HepG2 (cell line): ENCODE data around the gene PSMB3. TPM values are rescaled to one million over a fixed set of nuclear protein-coding genes. Genes with fewer than 3 reads are reported as not detected.

Source experiments
- ERF ChIP-seq: IDR thresholded peaks from 2 replicates; pipeline ENCODE4 v1.6.1; 2018; ENCODE audit warnings: missing biosample characterization, missing genetic modification reagents
- GABPA ChIP-seq, 2 experiments: IDR thresholded peaks; 2 replicates each; pipeline ENCODE4 v1.6.1; 2011 to 2016; ENCODE audit warnings: low read depth in 2 of 2, low read length in 1 of 2, missing biosample characterization in 1 of 2, missing genetic modification characterization in 1 of 2
- GFI1 ChIP-seq: sonication (generic); formaldehyde crosslinking; IDR thresholded peaks from 2 replicates; pipeline ENCODE4 v1.5.0; 2020; ENCODE audit warnings: missing genetic modification reagents, mild to moderate bottlenecking, borderline replicate concordance
- JUN ChIP-seq: sonication (generic); formaldehyde crosslinking; IDR thresholded peaks from 2 replicates; pipeline ENCODE4 v1.4.0; 2020; ENCODE audit warnings: mild to moderate bottlenecking, missing genetic modification reagents
- MIER2 ChIP-seq: IDR thresholded peaks from 2 replicates; pipeline ENCODE4 v1.6.1; 2016; ENCODE audit warnings: missing biosample characterization, missing genetic modification reagents
- MYC ChIP-seq: sonication (generic); formaldehyde crosslinking; IDR thresholded peaks from 2 replicates; pipeline ENCODE4 v1.9.0; 2021; ENCODE audit warnings: missing genetic modification reagents, borderline replicate concordance
- PCBP1 ChIP-seq: fragments of 200-400 bp; formaldehyde crosslinking; IDR thresholded peaks from 2 replicates; pipeline ENCODE4 v1.6.1; 2017; ENCODE audit warnings: mild to moderate bottlenecking, low read depth, low read length, borderline replicate concordance
- RARG ChIP-seq: sonication (generic); formaldehyde crosslinking; IDR thresholded peaks from 2 replicates; pipeline ENCODE4 v1.4.0; 2020; ENCODE audit warnings: low read depth, mild to moderate bottlenecking, missing genetic modification reagents
- SMYD3 ChIP-seq: sonication (generic); formaldehyde crosslinking; IDR thresholded peaks from 2 replicates; pipeline ENCODE4 v1.8.1; 2023; ENCODE audit warnings: mild to moderate bottlenecking, missing genetic modification reagents
- SNRNP70 ChIP-seq: fragments of 200-400 bp; formaldehyde crosslinking; IDR thresholded peaks from 2 replicates; pipeline ENCODE4 v1.6.1; 2017; ENCODE audit warnings: mild to moderate bottlenecking, low read depth, low read length, moderate library complexity
- SOX6 ChIP-seq, 2 experiments: fragments of 450-650 bp in 1 of 2; sonication (generic) in 1 of 2; formaldehyde crosslinking in 1 of 2; IDR thresholded peaks; 2 replicates each; pipeline versions ENCODE4 v1.4.0 to v1.6.1; 2017 to 2020; ENCODE audit warnings: antibody characterized with exemption in 1 of 2, mild to moderate bottlenecking in 1 of 2, missing genetic modification reagents in 1 of 2
- SP140L ChIP-seq: sonication (generic); formaldehyde crosslinking; IDR thresholded peaks from 2 replicates; pipeline ENCODE4 v1.4.0; 2020; ENCODE audit warnings: missing genetic modification reagents, borderline replicate concordance
- U2AF2 ChIP-seq: fragments of 200-400 bp; formaldehyde crosslinking; IDR thresholded peaks from 2 replicates; pipeline ENCODE4 v1.6.1; 2017; ENCODE audit warnings: low read depth, mild to moderate bottlenecking, low read length
- ZBTB1 ChIP-seq: sonication (generic); formaldehyde crosslinking; IDR thresholded peaks from 2 replicates; pipeline ENCODE4 v1.4.0; 2020; ENCODE audit warnings: missing genetic modification reagents, borderline replicate concordance
- ZFP90 ChIP-seq: sonication (generic); formaldehyde crosslinking; IDR thresholded peaks from 2 replicates; pipeline ENCODE4 v1.8.0; 2022; ENCODE audit warnings: missing genetic modification reagents, mild to moderate bottlenecking, inconsistent platforms, borderline replicate concordance
- ZNF3 ChIP-seq: IDR thresholded peaks from 2 replicates; pipeline ENCODE4 v1.7.0; 2017; ENCODE audit warnings: inconsistent platforms
- ZNF747 ChIP-seq: sonication (generic); formaldehyde crosslinking; IDR thresholded peaks from 2 replicates; pipeline ENCODE4 v1.8.1; 2023; ENCODE audit warnings: missing genetic modification reagents, mild to moderate bottlenecking, borderline replicate concordance
- ZNF788 ChIP-seq: sonication (generic); formaldehyde crosslinking; IDR thresholded peaks from 2 replicates; pipeline ENCODE4 v1.5.0; 2020; ENCODE audit warnings: mild to moderate bottlenecking, missing genetic modification reagents, borderline replicate concordance
- polyA plus RNA-seq, 8 experiments: library from polyadenylated mRNA; depleted of rRNA in 3 of 8; stranded (reverse) in 7 of 8; unstranded in 1 of 8; fragments of >200 nt; fragmentation: Illumina TruSeq in 4 of 8; extraction: Trizol in 4 of 8; gene quantifications; 2 replicates each; pipeline versions ENCODE4 v1.2.1 to v1.2.3, GENCODE V29; 2011 to 2016; ENCODE audit warnings: low read depth in 4 of 8, missing spikeins in 1 of 8, mixed read lengths in 1 of 8; ENCODE audit not compliant: insufficient read depth in 1 of 8
- total RNA-seq, 5 experiments: library from RNA; depleted of rRNA; stranded (reverse); fragments of >200 nt; fragmentation: Illumina TruSeq; extraction: Trizol; gene quantifications; 2 replicates each; pipeline ENCODE4 v1.2.3, GENCODE V29; 2016; ENCODE audit warnings: low read depth in 1 of 5
- TF ChIP-seq, protein P1 (sequence below): sonication (generic); formaldehyde crosslinking; IDR thresholded peaks from 2 replicates; pipeline ENCODE4 v1.8.0; 2022; ENCODE audit warnings: missing genetic modification reagents, mild to moderate bottlenecking, borderline replicate concordance
- TF ChIP-seq, protein P2 (sequence below): sonication (generic); formaldehyde crosslinking; IDR thresholded peaks from 2 replicates; pipeline ENCODE4 v1.8.1; 2023; ENCODE audit warnings: mild to moderate bottlenecking, missing genetic modification reagents
- TF ChIP-seq, protein P3 (sequence below): fragments of 450-650 bp; IDR thresholded peaks from 2 replicates; pipeline ENCODE4 v1.6.1; 2017; ENCODE audit warnings: mild to moderate bottlenecking
- TF ChIP-seq, protein P4 (sequence below): IDR thresholded peaks from 2 replicates; pipeline ENCODE4 v1.6.1; 2012; ENCODE audit warnings: inconsistent platforms

Gene PSMB3
- total and polyA plus RNA-seq, 2 of the 13 experiments (the other 11 are each of a cell fraction or from before 2014, with no cell fraction given), result 366 to 517 TPM

DNA sequence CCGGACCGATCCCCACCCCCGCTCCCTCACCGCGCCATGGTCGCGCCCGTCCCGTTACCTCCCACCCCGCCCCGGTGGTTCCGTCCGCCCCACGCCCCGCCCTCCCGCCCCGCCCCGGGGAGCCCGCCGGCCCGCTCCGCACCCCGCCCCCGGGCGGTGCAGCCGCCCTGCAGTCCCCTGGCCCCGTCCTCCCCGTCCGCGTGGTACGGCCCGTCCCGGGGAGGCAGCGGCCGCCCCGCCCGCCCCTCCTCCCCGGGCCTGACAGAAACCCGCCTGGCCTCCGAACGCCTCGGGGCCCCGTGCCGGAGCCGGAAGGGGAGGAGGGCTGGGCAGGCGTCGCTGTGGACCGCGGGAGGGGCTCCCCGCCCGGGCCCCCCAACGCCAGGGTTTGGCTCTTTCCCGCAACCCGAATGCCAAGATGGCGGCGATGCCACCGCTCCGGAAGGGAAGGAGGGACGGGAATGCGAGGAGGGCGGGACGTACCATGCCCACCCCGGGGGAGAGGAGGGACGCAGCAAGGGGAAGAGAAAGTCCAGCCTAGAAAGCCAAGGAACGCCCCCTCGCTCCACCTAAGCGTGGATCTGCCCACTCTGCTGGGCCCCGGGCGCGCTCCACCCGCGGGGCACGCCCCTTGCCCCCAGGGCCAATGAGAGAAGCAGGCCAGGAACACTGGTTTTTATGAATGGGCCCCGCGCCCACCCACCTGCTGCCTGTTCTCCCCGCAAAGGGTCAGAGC, 47.1 kb downstream of the PSMB3 start, which contains the start of gene PIP4K2B (continued):
- TF ChIP-seq ZBTB1 (CRISPR knock-in tag) (no peak; the same call in 1 of the 2 replicates), SOX6 (IDR thresholded peaks at IDR 0.05) (no peak), SOX6 (CRISPR knock-in tag; IDR thresholded peaks at IDR 0.05) (peak; percentile 69), U2AF2 (0 out of 2 replicates have a peak, but pooled peaks have one; percentile 44), ZNF747 (CRISPR knock-in tag) (peak; percentile 86; the same call in 1 of the 2 replicates), ZFP90 (CRISPR knock-in tag) (peak; percentile 96), MYC (peak; percentile 84), JUN (CRISPR knock-in tag) (peak; percentile 63; the same call in 1 of the 2 replicates), ZNF3 (no peak), ZNF788 (CRISPR knock-in tag) (peak; percentile 86; the same call in 1 of the 2 replicates), GABPA (IDR thresholded peaks at IDR 0.05; ENCODE audit: low read depth, low read length) (peak; percentile 71), GABPA (CRISPR knock-in tag; IDR thresholded peaks at IDR 0.05; ENCODE audit: low read depth) (peak; percentile 87), SNRNP70 (no peak), SP140L (no peak), MIER2 (CRISPR knock-in tag) (no peak; the same call in 1 of the 2 replicates), SMYD3 (CRISPR knock-in tag) (peak; percentile 19; the same call in 1 of the 2 replicates), ERF (CRISPR knock-in tag) (peak; percentile 87), PCBP1 (peak; percentile 99), RARG (CRISPR knock-in tag) (0 out of 2 replicates have a peak, but pooled peaks have one; percentile 18), GFI1 (CRISPR knock-in tag) (peak; percentile 79)
- TF ChIP-seq, protein P1, sequence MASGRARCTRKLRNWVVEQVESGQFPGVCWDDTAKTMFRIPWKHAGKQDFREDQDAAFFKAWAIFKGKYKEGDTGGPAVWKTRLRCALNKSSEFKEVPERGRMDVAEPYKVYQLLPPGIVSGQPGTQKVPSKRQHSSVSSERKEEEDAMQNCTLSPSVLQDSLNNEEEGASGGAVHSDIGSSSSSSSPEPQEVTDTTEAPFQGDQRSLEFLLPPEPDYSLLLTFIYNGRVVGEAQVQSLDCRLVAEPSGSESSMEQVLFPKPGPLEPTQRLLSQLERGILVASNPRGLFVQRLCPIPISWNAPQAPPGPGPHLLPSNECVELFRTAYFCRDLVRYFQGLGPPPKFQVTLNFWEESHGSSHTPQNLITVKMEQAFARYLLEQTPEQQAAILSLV (CRISPR knock-in tag), result peak; percentile 81
- TF ChIP-seq, protein P2, sequence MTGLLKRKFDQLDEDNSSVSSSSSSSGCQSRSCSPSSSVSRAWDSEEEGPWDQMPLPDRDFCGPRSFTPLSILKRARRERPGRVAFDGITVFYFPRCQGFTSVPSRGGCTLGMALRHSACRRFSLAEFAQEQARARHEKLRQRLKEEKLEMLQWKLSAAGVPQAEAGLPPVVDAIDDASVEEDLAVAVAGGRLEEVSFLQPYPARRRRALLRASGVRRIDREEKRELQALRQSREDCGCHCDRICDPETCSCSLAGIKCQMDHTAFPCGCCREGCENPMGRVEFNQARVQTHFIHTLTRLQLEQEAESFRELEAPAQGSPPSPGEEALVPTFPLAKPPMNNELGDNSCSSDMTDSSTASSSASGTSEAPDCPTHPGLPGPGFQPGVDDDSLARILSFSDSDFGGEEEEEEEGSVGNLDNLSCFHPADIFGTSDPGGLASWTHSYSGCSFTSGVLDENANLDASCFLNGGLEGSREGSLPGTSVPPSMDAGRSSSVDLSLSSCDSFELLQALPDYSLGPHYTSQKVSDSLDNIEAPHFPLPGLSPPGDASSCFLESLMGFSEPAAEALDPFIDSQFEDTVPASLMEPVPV (CRISPR knock-in tag), result peak; percentile 81; the same call in 1 of the 2 replicates
- TF ChIP-seq, protein P3, sequence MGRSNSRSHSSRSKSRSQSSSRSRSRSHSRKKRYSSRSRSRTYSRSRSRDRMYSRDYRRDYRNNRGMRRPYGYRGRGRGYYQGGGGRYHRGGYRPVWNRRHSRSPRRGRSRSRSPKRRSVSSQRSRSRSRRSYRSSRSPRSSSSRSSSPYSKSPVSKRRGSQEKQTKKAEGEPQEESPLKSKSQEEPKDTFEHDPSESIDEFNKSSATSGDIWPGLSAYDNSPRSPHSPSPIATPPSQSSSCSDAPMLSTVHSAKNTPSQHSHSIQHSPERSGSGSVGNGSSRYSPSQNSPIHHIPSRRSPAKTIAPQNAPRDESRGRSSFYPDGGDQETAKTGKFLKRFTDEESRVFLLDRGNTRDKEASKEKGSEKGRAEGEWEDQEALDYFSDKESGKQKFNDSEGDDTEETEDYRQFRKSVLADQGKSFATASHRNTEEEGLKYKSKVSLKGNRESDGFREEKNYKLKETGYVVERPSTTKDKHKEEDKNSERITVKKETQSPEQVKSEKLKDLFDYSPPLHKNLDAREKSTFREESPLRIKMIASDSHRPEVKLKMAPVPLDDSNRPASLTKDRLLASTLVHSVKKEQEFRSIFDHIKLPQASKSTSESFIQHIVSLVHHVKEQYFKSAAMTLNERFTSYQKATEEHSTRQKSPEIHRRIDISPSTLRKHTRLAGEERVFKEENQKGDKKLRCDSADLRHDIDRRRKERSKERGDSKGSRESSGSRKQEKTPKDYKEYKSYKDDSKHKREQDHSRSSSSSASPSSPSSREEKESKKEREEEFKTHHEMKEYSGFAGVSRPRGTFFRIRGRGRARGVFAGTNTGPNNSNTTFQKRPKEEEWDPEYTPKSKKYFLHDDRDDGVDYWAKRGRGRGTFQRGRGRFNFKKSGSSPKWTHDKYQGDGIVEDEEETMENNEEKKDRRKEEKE, result no peak
- TF ChIP-seq, protein P4, sequence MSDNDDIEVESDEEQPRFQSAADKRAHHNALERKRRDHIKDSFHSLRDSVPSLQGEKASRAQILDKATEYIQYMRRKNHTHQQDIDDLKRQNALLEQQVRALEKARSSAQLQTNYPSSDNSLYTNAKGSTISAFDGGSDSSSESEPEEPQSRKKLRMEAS, result peak; percentile 88
